H1 (cell line): ENCODE results near the gene SAP30.

ENCODE experiments used
- CBX5 ChIP-seq: fragments of 300-800, 300-1000 bp; sonication (generic); IDR thresholded peaks from 2 replicates; pipeline ENCODE4 v1.7.1; 2016; ENCODE audit warnings: antibody characterized with exemption, low read length, low read depth
- CHD2 ChIP-seq: IDR thresholded peaks from 2 replicates; pipeline ENCODE4 v1.6.1; 2012; ENCODE audit warnings: low read length, improper control_type of control experiment
- EP300 ChIP-seq, 2 experiments: IDR thresholded peaks; 1 replicate in 1 of 2; 2 replicates in 1 of 2; pipeline ENCODE4 v1.6.1; 2011 to 2012; ENCODE audit warnings: low read depth in 2 of 2, low read length in 2 of 2, mild to moderate bottlenecking in 2 of 2, borderline replicate concordance in 1 of 2, inconsistent platforms in 1 of 2, moderate library complexity in 1 of 2
- EZH2 ChIP-seq: fragments of 200-600 bp; sonication (generic); IDR thresholded peaks from 2 replicates; pipeline ENCODE4 v1.7.1; 2012; ENCODE audit warnings: low read depth, mild to moderate bottlenecking, moderate library complexity, low read length, inconsistent platforms; ENCODE audit not compliant: severe bottlenecking
- KDM5A ChIP-seq: fragments of 200-600 bp; IDR thresholded peaks from 2 replicates; pipeline ENCODE4 v1.7.1; 2012; ENCODE audit warnings: mild to moderate bottlenecking, low read length, inconsistent platforms, mixed read lengths
- MAFK ChIP-seq: IDR thresholded peaks from 2 replicates; pipeline ENCODE4 v1.6.1; 2012; ENCODE audit warnings: low read depth, mild to moderate bottlenecking, improper control_type of control experiment, low read length
- PHF8 ChIP-seq: fragments of 200-600 bp; sonication (generic); conservative IDR thresholded peaks from 2 replicates; pipeline ENCODE4 v1.7.1; 2012; ENCODE audit warnings: low read depth, mild to moderate bottlenecking, inconsistent platforms, low read length, moderate library complexity
- POU5F1 ChIP-seq: IDR thresholded peaks from 2 replicates; pipeline ENCODE4 v1.6.1; 2011; ENCODE audit warnings: low read depth, mild to moderate bottlenecking, low read length, moderate library complexity
- SIN3A ChIP-seq, 2 experiments: IDR thresholded peaks in 1 of 2; conservative IDR thresholded peaks in 1 of 2; 2 replicates each; pipeline ENCODE4 v1.6.1; 2011 to 2012; ENCODE audit warnings: low read length in 2 of 2, improper control_type of control experiment in 1 of 2, low read depth in 1 of 2, mild to moderate bottlenecking in 1 of 2
- TCF12 ChIP-seq: IDR thresholded peaks from 2 replicates; pipeline ENCODE4 v1.6.1; 2011; ENCODE audit warnings: low read depth, mild to moderate bottlenecking, low read length

- TF ChIP-seq EP300 (IDR thresholded peaks at IDR 0.05; ENCODE audit: borderline replicate concordance in 1 of 2, low read depth in 2 of 2, low read length in 2 of 2) = no peak
- no peak for TF ChIP-seq SIN3A (conservative IDR thresholded peaks at IDR 0.05 in 1 of 2, IDR thresholded peaks at IDR 0.05 in 1 of 2; ENCODE audit: low read depth in 1 of 2, low read length in 2 of 2)
- TF ChIP-seq CBX5 = no peak
- no peak for TF ChIP-seq MAFK
- TF ChIP-seq KDM5A = no peak
- TF ChIP-seq TCF12 = no peak
- TF ChIP-seq POU5F1 = no peak
- TF ChIP-seq PHF8 = no peak
- TF ChIP-seq EZH2 = no peak
- TF ChIP-seq CHD2 = no peak
These were observed 39.3 kb downstream of the SAP30 start for GRCh38 chr4:173410079-173410478.
